Right renal cortex interstitium (tissue), 3 donors: Measurements from ENCODE around the gene ADAMTSL5. TPM values are rescaled to one million over a fixed set of nuclear protein-coding genes. Genes with fewer than 3 reads are reported as not detected.
"Not testable (repeated sequence)": the region's sequence is repeated elsewhere in the genome, so short reads cannot be mapped to it uniquely, and the experiment has no call there.

Experiments used
- DNase-seq, 3 donors: peaks; one replicate each; pipeline ENCODE4 v3.0.0-alpha.2; 2013; ENCODE audit warnings: low read depth in 3 of 3, low spot score in 2 of 3
- polyA plus RNA-seq, 3 donors: library from polyadenylated mRNA; unstranded; fragments of 120-200 nt; gene quantifications; one replicate each; pipeline ENCODE4 v1.2.1, GENCODE V29; 2013; ENCODE audit not compliant: insufficient read length in 3 of 3

ADAMTSL5 gene
- polyA plus RNA-seq, 3 donors, result 0.52 to 0.61 (median 0.54) TPM

DNA sequence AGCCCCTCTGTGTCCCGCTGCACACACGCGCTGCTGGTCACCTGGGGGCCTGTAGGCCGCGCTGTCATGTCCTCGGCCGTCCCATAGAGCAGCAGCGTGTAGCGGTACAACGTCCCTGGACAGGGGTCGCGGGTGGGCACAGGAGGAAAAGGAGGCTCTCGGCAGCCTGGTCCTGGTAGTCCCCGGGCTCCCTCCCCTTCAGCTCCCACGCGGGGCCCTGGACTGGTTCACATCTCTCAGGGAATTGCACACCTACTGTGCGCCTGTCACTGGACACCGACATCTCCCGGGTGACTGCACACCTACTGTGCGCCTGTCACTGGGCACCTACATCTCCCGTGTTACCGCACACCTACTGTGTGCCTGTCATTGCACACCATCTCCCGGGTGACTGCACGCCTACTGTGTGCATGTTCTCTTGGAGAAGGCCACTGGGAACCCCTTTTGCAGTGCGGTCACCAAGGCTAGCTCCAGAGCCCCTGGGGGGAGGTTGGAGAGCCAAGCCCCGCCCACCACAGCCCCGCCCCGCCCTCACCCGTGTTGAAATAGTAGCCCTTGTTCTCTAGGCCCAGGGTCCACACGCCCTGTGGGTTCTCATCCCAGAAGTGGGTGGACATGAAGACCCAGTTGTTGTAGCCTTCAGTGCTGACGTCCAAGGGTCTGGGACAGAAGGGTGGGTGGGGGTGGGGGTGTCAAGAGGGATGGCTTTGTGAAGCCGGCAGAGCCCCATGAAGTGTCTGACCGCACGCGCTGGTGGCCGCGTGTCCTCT is 30.3 kb downstream of the ADAMTSL5 start:
- no peak for DNase-seq

DNA sequence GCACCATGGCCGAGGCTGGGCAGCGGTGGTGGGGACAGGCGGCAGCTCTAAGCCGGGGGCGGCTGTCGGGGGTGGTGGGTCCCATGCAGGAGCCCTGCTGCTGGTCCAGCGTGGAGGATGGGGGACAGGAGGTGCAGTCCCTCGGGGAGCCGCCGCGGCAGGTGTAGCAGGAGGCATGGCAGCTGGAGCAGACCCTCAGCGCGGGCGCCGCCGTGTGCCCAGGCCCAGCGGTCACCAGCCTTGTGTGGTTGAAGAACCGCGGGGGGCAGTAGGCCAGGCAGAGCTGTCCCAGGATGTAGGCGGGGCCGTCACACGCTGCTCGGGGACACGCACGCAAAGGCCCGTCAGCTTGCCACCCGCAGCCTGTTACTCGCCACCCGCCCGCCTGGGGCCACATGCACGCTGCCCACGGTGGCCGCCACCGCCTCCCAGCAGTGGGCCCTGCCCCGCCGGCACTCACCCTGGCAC is 30.9 kb downstream of the ADAMTSL5 start:
- DNase-seq, result no peak

DNA sequence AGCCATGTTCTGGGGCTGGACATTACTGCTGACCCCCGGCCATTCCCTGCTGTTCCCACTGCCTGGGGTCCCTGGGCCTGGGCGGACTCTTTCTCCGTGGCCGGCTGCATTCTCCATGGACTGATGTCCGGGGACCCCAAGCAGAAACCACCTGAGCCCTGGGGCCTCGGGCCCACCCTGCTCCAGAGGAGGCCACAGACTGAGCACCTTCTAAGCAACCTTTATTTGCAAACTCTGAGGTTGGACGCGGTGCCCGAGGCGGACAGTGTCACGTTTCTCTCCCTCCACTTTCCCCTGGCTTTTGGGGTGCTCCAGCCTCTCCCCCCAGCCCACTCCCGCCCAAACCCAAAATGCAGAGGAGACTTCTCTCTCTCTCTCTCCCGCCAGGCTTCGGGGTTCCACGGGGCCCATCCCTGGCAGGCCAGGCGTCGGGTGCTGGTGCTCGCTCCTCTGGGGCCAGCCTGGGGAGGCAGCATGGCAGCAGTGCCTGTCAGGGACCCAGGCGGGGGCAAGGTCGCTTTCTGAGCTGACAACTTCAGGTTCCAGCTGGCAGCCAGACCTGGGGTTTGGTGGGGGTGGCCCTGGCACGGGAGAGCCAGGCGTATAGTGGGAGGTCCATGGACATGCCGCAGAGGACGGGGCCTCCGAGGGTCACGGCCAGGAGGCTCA is 31.5 kb downstream of the ADAMTSL5 start:
- no peak for DNase-seq

DNA sequence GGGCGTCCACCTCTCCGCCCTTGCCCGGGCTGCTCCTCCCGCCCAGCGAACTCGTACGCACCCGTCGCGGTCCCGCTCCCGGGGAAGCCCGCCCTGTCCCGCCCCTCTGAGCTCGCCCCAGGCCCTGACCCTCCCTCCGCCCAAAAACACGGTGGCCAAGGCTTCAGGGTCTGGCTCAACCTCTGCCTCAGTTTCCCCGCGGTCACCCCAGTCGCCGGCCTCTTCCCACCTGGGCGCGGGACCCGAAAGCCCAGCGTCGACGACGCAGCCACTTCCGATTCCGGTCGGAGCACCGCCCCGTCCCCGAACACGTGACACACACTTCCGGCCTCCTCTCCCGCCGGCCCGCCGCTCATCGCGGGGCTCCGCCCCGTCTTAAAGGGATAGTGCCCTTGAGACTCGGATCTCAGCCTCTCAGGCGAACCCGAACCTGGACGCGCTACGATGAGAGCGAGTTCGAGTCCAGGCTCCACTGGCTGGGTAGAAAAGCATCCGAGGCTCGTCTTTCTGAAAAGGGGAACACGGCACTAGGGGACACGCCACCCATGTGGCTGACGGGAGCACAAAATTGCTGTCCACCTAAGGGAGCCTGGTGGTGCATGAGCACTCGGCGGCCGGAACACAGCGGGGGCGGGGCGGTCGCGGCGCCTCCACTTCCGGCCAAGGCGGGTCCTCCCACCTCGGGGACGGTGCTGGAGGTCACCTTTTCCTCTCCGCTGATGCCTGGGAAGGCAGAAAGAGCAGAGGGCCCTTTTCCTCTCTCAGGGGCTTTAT is 33.7 kb downstream of the ADAMTSL5 start, which contains the start of gene C19orf25:
TSS of gene C19orf25 (minus strand) at position 282 of the 774 bp plus-strand sequence. CDS start 312 bp downstream, outside the sequence.
- peak; percentile 79 to 89 (median 86) for DNase-seq

- not testable (repeated sequence) for DNase-seq
Measured at GRCh38 chr19:1477056-1477455, 35.8 kb downstream of the ADAMTSL5 start.

DNA sequence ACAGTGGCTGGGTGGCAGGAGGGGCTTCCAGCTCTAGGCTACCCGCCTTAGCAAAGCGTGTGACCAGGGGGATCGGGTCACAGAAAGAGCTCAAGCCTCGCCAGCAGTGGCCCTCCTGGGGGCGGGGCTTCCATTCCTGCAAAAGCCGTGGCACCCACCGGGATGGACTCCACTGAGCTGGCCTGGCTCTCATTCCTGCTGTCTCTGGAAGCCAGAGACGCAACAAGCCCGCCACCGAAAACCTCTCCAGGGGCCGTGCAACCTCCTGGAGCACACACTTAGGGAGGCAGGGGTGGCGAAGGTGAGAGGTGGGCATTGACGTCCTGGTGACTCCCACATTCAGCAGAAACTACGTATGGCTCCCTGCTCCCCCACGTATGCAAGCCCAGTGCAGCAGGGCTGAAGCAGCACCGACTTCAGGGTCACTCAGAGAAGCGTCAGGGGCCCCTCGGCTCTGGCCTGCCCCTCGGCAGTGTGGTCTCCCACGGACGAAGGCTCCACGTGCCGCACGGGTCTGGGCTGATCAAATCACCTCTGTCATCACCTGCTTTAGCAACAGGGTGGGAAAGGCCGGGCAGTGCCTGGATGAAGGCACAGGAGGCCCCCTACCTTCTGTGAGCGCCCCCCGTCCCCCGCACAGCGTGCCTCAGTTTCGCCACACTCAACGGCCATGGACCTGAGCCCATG is 36.9 kb downstream of the ADAMTSL5 start:
- DNase-seq, result no peak

DNA sequence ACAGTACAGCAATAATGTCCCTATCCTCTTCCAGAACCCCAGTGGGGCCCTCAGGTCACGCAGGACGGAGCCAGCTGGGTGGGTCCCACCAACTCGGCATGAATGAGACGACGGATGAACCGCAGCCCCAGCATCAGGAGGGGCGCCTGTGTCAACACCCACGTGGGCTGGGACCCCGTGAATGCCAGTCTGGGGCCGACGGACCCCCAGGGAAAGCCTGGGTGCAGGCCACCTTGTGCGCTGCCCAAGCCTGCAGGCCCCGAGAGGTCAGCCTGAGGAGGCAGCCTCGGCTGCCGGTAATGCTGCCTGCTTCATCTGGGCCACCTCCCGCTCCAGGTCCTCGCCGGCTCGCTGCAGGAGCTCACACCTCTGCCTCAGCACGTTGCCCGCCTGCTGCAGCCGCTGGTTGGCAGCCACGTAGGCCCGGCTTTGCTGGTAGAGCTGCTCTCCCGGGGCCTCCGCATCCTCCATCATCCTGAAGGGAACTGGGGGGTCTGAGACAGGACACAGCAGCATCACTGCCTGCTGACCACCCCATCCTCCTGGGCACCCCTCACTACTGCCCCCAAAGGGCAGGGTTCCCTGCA is 38.0 kb downstream of the ADAMTSL5 start:
- no peak for DNase-seq

GRCh38 chr19:1474011-1474764 is 38.6 kb downstream of the ADAMTSL5 start:
- no peak for DNase-seq

GRCh38 chr19:1473085-1473851 is 39.6 kb downstream of the ADAMTSL5 start:
- no peak for DNase-seq

GRCh38 chr19:1472231-1473084 is 40.4 kb downstream of the ADAMTSL5 start:
- DNase-seq, result no peak

DNA sequence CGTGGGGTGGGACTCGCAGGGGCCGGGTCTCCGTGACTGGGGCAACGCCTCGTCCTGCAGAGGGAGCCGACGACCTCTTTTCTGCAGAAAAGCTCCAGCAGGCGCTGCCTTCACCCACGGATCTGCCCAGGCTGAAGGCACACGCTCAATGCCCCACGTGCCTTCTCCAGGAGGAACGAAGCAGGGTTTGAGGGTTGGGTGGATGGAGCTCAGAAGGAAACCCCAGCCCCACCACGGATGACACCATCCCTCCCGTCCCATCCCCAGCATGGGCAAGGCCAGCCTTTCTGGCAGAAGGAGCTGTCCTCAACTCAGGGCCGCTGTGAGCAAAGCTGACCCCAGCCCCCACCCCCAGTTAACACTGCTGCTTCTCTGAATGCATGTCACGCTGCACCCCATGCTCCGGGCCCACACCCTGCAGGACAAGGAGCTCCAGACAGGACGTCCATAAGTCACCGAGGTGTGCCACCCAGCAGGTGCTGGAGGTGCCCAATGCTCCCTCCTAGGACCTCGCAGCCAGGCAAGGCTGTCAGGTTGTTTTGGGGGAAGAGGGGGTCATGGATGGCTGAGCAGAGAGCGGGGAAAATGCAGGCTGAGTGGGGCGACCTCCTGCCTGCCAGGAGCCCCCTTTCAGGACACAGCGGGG is 41.2 kb downstream of the ADAMTSL5 start:
- no peak for DNase-seq

GRCh38 chr19:1471010-1471514 is 41.8 kb downstream of the ADAMTSL5 start:
- DNase-seq, result no peak

GRCh38 chr19:1470305-1471009 is 42.4 kb downstream of the ADAMTSL5 start:
- DNase-seq, result no peak

DNA sequence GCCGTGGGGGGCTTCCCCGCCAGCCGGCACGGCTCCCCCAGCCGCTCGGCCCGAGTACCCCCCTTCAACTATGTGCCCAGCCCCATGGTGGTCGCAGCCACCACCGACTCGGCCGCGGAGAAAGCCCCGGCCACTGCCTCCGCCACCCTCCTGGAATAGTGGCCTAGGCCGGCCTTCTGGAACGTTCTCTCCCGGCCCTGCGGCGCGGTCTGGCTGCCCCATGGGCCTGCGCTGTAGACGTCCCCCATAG is 42.8 kb downstream of the ADAMTSL5 start:
- DNase-seq, result no peak

- DNase-seq, result no peak
Measured at GRCh38 chr19:1469255-1470054, 43.4 kb downstream of the ADAMTSL5 start.

DNA sequence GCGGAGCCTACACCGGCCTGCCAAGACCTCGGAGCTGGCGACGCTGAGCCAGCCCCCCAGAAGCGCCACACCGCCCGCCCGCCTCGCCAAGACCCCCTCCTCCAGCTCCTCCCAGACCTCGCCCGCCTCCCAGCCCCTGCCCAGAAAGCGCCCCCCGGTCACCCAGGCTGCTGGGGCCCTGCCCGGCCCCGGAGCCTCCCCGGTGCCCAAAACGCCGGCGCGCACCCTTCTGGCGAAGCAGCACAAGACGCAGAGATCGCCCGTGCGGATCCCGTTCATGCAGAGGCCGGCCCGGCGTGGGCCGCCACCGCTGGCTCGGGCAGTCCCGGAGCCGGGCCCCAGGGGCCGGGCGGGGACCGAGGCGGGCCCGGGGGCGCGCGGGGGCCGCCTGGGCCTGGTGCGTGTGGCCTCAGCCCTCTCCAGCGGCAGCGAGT is 44.0 kb downstream of the ADAMTSL5 start:
- no peak for DNase-seq
